ENCODE data around the gene RNF224. TPM values are rescaled to one million over a fixed set of nuclear protein-coding genes. Genes with fewer than 3 reads are reported as not detected.

RNF224 gene
- polyA plus RNA-seq, 1 of the 3 experiments (the other 2 are of a cell fraction), result 0.03 TPM

DNA sequence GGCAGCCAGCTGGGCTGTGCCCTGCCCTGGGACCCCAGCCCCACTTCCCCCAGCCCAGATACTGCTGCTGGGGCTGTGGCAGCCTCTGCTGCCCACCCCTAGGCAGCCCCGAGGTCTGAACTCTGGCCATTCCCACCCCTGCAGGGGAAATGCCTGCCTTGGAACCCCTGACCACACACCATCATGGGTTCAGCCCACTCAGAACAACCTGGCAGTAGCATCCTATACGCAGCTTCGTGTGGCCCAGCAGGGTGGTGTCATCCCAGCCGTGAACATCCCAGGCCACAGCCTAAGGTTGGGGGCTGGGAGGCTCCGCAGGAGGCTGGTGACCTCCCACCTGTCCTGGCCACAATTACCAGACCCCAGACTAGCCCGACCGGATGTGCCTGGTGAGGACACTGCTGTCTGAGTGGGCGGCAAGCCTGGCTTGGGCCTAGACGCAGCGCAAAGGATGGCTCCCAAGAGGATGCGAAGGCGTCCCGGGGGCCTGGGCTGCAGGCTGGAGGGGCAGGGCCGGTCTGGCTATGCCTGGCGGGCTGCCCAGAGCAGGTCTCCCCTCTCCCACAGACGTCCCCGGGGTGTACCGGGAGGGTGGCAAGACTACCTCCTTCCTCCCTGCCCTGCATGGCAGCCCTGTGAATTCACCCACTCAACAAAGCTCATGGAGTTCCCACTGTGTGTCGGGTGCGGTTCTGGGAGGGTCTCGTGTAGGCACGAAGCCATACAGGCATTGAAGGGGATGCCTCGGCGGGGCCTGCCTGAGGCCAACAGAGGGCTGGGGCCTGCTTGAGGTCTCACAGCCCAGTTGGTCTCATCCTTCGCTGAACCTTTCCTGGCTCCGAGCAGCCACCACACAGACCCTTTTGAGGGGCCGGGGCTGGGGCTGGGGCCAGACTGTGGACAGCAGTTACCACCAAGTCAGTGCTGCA, 1.9 kb downstream of the RNF224 start:
- ChIA-PET CTCF (interaction anchor here (0.9 to 3.8 kb wide), 5 partner anchors 105 to 194 kb away, joined by 3 to 40 read pairs (median 5); no protein-coding TSS in a partner anchor), POLR2A (interaction anchor here (1.2 kb wide), 1 partner anchor 114 kb away, joined by 3 read pairs; no protein-coding TSS in a partner anchor)
- 87% methylated on average over 6 of the region's 27 CpGs for WGBS (ENCODE audit: low lambda C conversion rate)
- Histone ChIP-seq H3K9me3 (no peaks in the 10 kb centered on the region), H3K4me2 (no peak overlapping the region), H3F3A (replicated peaks; ENCODE audit: insufficient read depth) (peaks cover 16% of the 10 kb centered on the region), H3K4me3 (ENCODE audit: low read depth in 2 of 2, low read length in 1 of 2) (no peak overlapping the region), H3K79me2 (ENCODE audit: insufficient read depth) (no peaks in the 10 kb centered on the region), H3K27ac (ENCODE audit: low read depth in 2 of 2, low read length in 1 of 2) (no peak overlapping the region; a peak in 1 of 4 replicates), H3K9me2 (no peaks in the 10 kb centered on the region), H3K4me1 (ENCODE audit: control insufficient read depth in 1 of 2, insufficient read depth in 2 of 2, low read depth in 1 of 2, low read length in 1 of 2) (peaks cover 0 to 45% of the 10 kb centered on the region in 2 experiments; a peak in 1 of 4 replicates), H2AFZ (ENCODE audit: low read depth) (no peak overlapping the region), H3K36me3 (replicated peaks in 1 of 2; ENCODE audit: control insufficient read depth in 1 of 2, insufficient read depth in 2 of 2, low read length in 1 of 2) (no peaks in the 10 kb centered on the region), H3K9ac (no peak overlapping the region), H3K27me3 (ENCODE audit: insufficient read depth) (no peaks in the 10 kb centered on the region), H4K20me1 (ENCODE audit: insufficient read depth) (no peaks in the 10 kb centered on the region)
- TF ChIP-seq GATA2 (CRISPR knock-in tag; IDR thresholded peaks at IDR 0.05), result no peak
- no peak for TF ChIP-seq JUND (IDR thresholded peaks at IDR 0.05)
- TF ChIP-seq, protein P1, sequence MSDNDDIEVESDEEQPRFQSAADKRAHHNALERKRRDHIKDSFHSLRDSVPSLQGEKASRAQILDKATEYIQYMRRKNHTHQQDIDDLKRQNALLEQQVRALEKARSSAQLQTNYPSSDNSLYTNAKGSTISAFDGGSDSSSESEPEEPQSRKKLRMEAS (IDR thresholded peaks at IDR 0.05; ENCODE audit: low read depth), result no peak
- DNase-seq, result no peak

DNA sequence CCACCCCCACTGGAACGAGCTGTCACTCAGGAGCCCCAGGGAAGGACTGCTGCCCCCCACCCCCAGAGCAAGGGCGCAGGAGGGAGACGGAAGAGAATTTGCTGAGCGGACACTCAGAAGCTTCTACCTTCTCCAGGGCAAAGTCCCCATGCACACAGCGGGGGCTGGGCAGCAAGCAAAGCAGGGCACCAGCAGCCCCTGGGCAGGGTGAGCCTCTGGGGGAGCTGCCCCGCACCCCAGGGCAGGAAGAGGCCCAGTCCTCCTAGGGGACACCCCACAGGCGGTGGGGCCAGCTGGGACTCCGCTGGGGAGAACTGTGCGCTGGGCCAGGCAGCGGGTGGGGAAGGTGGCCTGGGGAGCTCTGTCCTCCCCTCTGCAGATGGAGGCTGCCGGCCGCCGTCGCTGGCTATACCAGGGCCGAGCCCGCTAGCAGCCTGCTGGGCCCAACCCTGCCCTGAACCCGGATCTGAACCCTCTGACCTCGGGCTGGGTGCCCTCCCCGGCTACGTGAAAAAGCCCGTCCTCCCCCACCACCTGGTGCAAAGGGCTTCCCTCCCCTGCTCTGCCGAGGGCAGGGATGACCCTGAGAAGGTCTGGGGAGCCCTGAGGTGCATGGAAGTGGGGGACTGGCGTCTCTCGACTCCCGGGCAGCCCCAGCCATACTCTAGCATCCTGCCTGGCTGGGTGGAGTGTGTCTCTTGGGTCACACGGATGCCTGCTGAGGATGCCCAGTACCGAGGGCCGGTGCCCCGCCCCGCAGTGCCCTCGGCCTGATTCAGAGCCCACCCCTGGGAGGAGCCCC, 2.8 kb downstream of the RNF224 start:
- peaks cover 0 to 41% of the 10 kb centered on the region in 2 experiments; a peak in 1 of 4 replicates for H3K4me1 ChIP-seq (ENCODE audit: control insufficient read depth in 1 of 2, insufficient read depth in 2 of 2, low read depth in 1 of 2, low read length in 1 of 2)
- CTCF ChIA-PET, result interaction anchor here (0.9 to 1.5 kb wide), 3 partner anchors 163 to 195 kb away, joined by 3 to 5 read pairs (median 3); no protein-coding TSS in a partner anchor
- H3K36me3 ChIP-seq (replicated peaks in 1 of 2; ENCODE audit: control insufficient read depth in 1 of 2, insufficient read depth in 2 of 2, low read length in 1 of 2), result no peaks in the 10 kb centered on the region
- TF ChIP-seq YY1 (IDR thresholded peaks at IDR 0.05; ENCODE audit: low read depth), result no peak
- TF ChIP-seq MEF2A (IDR thresholded peaks at IDR 0.05; ENCODE audit: borderline replicate concordance, low read depth), result no peak
- TF ChIP-seq JUND (IDR thresholded peaks at IDR 0.05), result no peak
- TF ChIP-seq EZH2phosphoT487 (IDR thresholded peaks at IDR 0.05; ENCODE audit: borderline replicate concordance, low read depth), result no peak
- TF ChIP-seq SIN3A (IDR thresholded peaks at IDR 0.05; ENCODE audit: borderline replicate concordance, low read depth, low read length), result no peak
- TF ChIP-seq GABPA (IDR thresholded peaks at IDR 0.05; ENCODE audit: low read depth), result no peak
- no peak for TF ChIP-seq TEAD4 (IDR thresholded peaks at IDR 0.05; ENCODE audit: borderline replicate concordance, insufficient read depth)
- TF ChIP-seq CHD2 (IDR thresholded peaks at IDR 0.05; ENCODE audit: low read length, partially characterized antibody), result no peak
- TF ChIP-seq, protein P2, sequence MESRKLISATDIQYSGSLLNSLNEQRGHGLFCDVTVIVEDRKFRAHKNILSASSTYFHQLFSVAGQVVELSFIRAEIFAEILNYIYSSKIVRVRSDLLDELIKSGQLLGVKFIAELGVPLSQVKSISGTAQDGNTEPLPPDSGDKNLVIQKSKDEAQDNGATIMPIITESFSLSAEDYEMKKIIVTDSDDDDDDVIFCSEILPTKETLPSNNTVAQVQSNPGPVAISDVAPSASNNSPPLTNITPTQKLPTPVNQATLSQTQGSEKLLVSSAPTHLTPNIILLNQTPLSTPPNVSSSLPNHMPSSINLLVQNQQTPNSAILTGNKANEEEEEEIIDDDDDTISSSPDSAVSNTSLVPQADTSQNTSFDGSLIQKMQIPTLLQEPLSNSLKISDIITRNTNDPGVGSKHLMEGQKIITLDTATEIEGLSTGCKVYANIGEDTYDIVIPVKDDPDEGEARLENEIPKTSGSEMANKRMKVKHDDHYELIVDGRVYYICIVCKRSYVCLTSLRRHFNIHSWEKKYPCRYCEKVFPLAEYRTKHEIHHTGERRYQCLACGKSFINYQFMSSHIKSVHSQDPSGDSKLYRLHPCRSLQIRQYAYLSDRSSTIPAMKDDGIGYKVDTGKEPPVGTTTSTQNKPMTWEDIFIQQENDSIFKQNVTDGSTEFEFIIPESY (IDR thresholded peaks at IDR 0.05; ENCODE audit: borderline replicate concordance, low read depth), result no peak
- TF ChIP-seq NRF1 (IDR thresholded peaks at IDR 0.05; ENCODE audit: low read depth, low read length), result no peak
- TF ChIP-seq FOSL2 (IDR thresholded peaks at IDR 0.05; ENCODE audit: borderline replicate concordance, low read depth), result no peak
- TF ChIP-seq RXRA (IDR thresholded peaks at IDR 0.05; ENCODE audit: borderline replicate concordance, low read depth), result no peak
- POLR2A ChIA-PET, result interaction anchor here (1.2 kb wide), 1 partner anchor 115 kb away, joined by 3 read pairs; no protein-coding TSS in a partner anchor
- H3K9ac ChIP-seq, result no peak overlapping the region
- peaks cover 16% of the 10 kb centered on the region for H3F3A ChIP-seq (replicated peaks; ENCODE audit: insufficient read depth)
- H3K4me3 ChIP-seq (ENCODE audit: low read depth in 2 of 2, low read length in 1 of 2), result no peak overlapping the region
- no peaks in the 10 kb centered on the region for H4K20me1 ChIP-seq (ENCODE audit: insufficient read depth)
- no peaks in the 10 kb centered on the region for H3K9me3 ChIP-seq
- WGBS (ENCODE audit: low lambda C conversion rate), result 58% methylated on average over 8 of the region's 31 CpGs
- H3K9me2 ChIP-seq, result no peaks in the 10 kb centered on the region
- H3K27me3 ChIP-seq (ENCODE audit: insufficient read depth), result no peaks in the 10 kb centered on the region
- no peak overlapping the region for H2AFZ ChIP-seq (ENCODE audit: low read depth)
- no peak for DNase-seq
- no peak overlapping the region; a peak in 1 of 4 replicates for H3K27ac ChIP-seq (ENCODE audit: low read depth in 2 of 2, low read length in 1 of 2)
- no peak overlapping the region for H3K4me2 ChIP-seq
- no peaks in the 10 kb centered on the region for H3K79me2 ChIP-seq (ENCODE audit: insufficient read depth)

All from SK-N-SH (cell line).